GM19463 (cell line): ENCODE results near the gene GLE1.

Experiments
- ATAC-seq: cut with Tn5 transposase; IDR thresholded peaks from one replicate; pipeline ENCODE4 v1.9.1; 2021; ENCODE audit warnings: mild to moderate bottlenecking, moderate library complexity; ENCODE audit not compliant: unreplicated experiment

GLE1 gene

DNA sequence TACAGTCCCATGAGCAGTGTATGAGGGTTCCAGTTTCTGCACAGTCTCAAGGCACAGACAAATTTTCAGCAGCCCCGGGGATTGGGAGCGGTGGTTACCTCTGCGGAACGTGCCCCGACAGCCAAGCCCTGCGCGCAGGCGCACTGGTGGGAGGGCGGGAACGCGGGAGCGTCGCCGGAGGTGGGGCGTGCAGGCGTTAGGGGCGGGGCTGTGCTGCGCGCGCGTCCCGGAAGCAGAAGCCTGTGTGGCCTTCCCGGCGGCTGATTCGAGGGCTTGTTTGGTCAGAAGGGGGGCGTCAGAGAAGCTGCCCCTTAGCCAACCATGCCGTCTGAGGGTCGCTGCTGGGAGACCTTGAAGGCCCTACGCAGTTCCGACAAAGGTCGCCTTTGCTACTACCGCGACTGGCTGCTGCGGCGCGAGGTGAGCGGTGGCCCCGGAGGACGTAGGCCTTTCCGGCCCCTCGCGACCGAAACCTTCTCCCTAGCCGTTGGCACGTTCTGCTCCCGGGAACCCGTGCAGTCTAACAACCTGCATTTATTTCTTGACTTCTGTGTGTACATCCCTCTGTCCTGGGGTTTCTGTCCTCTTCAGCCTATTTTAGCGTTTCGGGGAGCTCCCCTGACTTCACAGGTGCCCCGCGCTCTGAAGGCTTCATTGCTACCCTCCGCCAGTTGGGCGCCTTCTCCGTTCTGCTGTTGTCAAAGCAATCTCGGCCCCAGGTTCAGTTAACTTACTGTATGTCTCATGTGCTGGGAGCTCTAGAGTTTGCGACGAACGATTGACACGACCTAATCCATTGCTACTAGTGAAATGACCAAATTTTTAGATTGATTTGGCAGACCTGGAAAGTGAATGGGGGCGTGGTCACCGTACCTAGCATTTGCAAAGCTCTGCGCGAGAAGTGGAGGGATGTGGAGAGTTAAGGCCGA lies at the start of gene GLE1:
Gene GLE1 (plus strand): TSS at position 235 of the 929 bp plus-strand sequence. CDS start 87 bp downstream, at position 322.
- peak; percentile 95 for ATAC-seq

DNA sequence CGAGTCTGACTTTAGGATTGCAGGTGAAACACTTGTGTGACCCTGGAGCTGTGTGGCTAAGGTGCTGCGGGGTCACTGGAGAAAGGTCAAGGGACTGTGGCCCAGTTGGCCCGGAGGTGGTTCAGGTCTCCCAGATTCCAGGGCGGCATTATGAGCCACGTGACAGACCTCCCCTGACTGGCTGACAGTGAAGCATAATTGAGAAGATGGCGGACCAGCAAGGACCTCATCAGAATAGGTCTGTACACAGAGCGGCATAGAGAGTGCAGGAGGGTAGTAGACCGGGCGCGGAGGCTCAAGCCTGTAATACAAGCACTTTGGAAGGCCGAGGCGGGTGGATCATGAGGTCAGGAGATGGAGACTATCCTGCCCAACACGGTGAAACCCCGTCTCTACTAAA lies 49.5 kb upstream of the GLE1 start:
- no peak for ATAC-seq

DNA sequence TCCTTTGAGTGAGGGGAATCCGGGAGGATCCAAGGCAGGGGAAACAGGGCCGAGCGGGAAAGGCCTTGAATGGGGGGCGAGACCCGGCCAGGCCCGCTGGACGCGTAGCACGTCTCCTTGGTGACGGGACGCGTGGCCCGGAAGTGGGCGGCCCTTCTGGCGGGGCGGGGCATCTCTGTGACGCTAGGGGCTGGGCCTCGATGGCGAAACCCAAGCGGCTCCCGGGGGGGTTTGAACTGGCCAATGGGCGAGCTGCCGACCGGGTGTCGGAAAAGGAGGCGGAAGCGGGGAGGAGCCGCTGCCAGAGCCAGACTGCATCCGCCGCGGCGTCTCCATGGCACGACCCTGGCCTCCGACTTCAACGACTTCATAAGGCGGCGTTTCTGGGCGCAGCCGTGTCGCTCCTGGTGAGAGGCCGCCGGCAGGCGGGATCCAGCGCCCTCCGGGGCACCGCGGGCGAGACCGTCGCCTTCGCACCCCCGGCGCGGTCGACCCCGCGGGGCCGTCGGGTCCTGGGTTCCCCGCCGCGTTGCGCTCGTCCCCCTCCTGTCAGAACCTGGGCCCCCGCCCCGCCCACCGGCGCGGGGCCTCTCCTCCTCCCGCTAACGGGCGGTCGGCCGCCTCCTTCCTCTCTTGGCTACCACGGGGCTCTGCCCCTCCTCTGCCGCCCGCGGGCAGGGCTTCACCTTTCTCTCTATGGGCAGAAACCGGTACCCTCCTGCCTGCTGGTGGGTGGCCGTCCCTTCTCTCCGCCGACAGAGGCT lies 48.5 kb upstream of the GLE1 start, which contains the start of gene ODF2:
Gene ODF2 (plus strand): TSS at position 158 of the 764 bp plus-strand sequence. CDS start 86 bp downstream, at position 244.
- peak; percentile 82 for ATAC-seq

DNA sequence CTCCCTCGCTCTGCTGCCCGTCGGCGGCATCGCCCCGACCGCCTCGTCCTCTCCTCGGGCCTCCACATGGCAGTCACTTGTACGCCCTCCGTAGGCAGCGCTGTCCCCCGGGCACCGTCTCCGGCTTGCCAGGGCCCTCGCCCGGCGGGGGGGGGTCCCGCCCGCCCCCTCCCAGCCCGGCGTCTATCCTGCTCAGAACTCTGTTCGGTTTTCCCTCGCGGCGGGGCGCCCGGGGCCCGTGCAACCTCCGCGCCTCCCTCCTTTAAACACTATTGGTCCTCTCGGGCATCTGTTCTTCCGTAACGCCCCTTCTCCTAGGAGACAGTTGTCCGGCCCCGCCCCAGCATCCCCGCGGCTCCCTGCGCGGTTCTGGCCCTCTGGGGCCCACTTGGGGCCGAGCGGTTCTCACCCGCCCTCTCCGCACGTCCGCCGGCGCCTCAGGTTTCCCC lies 47.9 kb upstream of the GLE1 start:
- ATAC-seq, result peak; percentile 68

- no peak for ATAC-seq
Observed at GRCh38 chr9:128457207-128457606, 47.3 kb upstream of the GLE1 start.

GRCh38 chr9:128459011-128459410 lies 45.5 kb upstream of the GLE1 start:
- ATAC-seq, result no peak

- no peak for ATAC-seq
Observed at GRCh38 chr9:128469070-128469469, 35.4 kb upstream of the GLE1 start.

DNA sequence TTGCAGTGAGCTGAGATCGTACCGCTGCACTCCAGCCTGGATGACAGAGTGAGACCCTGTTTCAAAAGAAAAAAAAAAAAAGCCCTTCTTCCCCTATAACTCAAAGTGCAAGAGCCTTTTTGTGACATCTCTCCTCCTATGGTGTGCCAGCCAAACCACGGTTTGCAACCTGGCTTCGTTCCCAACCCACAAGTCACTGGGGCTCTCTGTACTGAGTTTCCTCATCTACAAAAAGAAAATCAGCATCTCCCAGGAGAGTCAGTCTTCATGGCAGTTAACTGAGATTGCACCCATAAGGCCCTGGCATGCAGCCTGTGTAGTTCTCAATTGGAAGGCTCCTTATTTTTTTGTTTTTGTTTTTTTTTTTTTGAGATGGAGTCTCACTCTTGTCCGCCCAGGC lies 34.0 kb upstream of the GLE1 start:
- no peak for ATAC-seq

DNA sequence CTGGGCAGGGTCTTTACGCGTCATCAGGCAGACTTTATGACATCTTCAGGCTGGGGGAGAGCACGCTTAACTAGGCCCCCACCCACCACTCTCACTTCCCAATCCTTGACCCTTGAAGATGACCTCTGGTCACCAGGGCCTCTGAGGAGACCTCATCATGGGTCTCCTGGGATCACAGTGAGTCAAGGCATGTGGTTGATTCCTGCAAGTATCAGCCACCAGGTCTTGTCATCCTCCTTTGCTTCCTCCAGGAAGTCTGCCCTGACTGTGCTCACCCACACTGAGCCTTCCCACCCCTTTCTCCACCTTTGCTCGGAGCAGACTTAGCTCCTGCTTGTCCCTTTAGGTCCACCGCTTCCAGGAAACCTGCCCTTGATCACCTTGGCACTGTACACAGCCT lies 31.4 kb upstream of the GLE1 start:
- no peak for ATAC-seq

- no peak for ATAC-seq
Observed at GRCh38 chr9:128475867-128476266, 28.7 kb upstream of the GLE1 start.

DNA sequence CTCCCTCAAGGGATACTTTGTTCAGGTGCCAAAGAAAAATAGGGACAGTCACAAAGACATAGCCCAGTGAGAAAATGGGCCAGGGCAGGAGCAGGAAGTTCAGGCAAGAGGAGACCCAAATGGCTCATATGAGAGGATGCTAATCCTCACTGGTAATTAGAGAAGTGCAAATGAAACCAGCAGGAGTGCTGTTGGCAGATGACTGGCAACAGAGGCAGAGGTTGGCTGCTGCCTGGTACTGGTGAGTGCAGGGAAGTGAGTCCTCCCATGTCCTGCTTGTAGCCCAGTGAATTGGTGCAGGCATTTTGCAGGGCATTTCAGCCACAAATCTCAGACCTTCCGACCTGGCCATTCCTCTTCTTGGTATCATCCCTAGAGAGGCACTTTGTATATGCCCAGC lies 25.3 kb upstream of the GLE1 start:
- ATAC-seq, result no peak

GRCh38 chr9:128481561-128481960 lies 23.0 kb upstream of the GLE1 start:
- ATAC-seq, result no peak

GRCh38 chr9:128482186-128482585 lies 22.3 kb upstream of the GLE1 start:
- ATAC-seq, result no peak

DNA sequence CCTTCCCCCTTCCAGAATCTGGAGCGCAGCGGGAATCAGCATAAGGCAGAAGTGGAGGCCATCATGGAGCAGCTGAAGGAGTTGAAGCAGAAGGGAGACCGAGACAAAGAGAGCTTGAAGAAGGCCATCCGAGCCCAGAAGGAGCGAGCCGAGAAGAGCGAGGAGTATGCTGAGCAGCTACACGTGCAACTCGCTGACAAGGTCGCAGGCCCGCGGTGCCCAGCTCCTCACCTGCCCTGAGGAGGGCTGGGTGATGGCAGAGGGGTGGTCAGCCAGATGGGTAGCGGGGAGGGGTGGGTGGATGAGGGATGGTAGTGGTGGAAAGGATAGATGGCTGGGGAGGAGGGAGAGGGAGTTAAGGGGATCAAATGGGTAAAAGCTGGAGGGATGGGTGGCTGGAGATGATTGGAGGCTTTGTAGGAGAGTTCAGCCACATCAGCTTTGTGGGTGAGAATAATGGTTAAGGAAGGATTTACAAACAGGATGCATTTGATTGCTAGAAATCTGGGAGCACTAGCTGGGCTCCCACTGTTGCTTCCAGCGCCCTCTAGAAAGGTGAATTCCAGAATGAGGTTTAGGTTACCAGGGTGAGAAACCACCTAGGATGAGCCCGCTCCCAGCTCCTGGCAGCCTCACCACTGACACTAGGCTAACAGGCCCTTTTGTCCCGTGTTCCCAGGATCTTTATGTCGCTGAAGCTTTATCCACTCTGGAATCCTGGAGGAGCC lies 19.7 kb upstream of the GLE1 start:
- ATAC-seq, result no peak

- no peak for ATAC-seq
Observed at GRCh38 chr9:128485414-128485855, 19.1 kb upstream of the GLE1 start.

GRCh38 chr9:128486201-128486600 lies 18.3 kb upstream of the GLE1 start:
- no peak for ATAC-seq

GRCh38 chr9:128493424-128493823 lies 11.1 kb upstream of the GLE1 start:
- no peak for ATAC-seq

GRCh38 chr9:128494108-128494745 lies 10.3 kb upstream of the GLE1 start:
- no peak for ATAC-seq

- ATAC-seq, result no peak
Observed at GRCh38 chr9:128494746-128495129, 9.8 kb upstream of the GLE1 start.

DNA sequence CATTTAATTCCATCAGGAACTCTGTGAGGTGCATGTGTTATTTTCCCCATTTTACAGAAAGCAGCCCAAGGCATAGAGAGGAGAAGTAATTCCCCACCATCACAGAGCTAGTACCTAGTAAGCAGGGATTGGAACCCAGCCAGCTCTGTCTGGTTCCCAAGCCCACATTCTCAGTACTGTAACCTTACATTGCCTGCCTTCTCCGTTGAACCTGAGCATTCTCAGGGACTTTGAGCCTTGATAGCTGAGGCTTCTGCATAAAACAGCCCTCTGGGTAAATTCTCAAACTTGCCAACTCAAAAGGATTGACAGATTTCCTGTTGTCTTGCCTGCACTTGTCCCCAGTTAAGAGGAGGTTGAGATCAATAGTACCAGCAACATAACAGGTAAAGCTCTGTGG lies 9.2 kb upstream of the GLE1 start:
- no peak for ATAC-seq
